HL-60/S4 treated with phorbol 12-myristate 13-acetate at 8.2 ng/mL for 4 days and 3 days (cell line): ENCODE measurements around the gene NPPA.
"Not testable (repeated sequence)": the region's sequence is repeated elsewhere in the genome, so short reads cannot be mapped to it uniquely, and the experiment has no call there.

Experiments
- in situ Hi-C: fragments of 300-500 bp; cut with MboI; formaldehyde crosslinking; loops from 2 replicates; pipeline ENCODE4 v1.15.0; 2022; ENCODE audit warnings: low sequenced_read_pairs

The NPPA gene

GRCh38 chr1:11823366-11824137 lies 24.0 kb downstream of the NPPA start:
- in situ Hi-C loops: no loop called here

DNA sequence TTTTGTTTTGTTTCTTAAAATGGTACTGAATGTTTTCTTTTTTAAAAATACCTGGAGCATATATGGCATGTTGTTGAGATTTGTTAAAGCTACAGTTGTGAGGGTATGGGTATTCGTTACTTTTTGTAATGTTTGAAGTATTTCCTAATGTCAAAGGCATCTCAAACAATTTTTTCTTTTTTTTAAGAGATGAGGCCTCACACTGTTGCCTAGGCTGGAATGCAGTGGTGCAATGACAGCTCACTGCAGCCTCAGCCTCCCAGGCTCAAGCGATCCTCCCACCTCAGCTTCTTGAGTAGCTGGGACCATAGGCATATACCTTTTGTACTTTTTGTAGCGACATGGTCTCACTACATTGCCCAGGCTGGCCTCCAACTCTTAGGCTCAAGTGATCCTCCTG lies 25.5 kb downstream of the NPPA start:
- in situ Hi-C loops: no loop called here

- in situ Hi-C loops: no loop called here
These were observed 30.4 kb downstream of the NPPA start for GRCh38 chr1:11817192-11817591.

GRCh38 chr1:11813021-11813420 lies 34.6 kb downstream of the NPPA start:
- in situ Hi-C loops: no loop called here

- in situ Hi-C loops: no loop called here
These were observed 40.5 kb downstream of the NPPA start for GRCh38 chr1:11807133-11807532.

- in situ Hi-C loops: no loop called here
These were observed 41.2 kb downstream of the NPPA start for GRCh38 chr1:11806307-11806936.

DNA sequence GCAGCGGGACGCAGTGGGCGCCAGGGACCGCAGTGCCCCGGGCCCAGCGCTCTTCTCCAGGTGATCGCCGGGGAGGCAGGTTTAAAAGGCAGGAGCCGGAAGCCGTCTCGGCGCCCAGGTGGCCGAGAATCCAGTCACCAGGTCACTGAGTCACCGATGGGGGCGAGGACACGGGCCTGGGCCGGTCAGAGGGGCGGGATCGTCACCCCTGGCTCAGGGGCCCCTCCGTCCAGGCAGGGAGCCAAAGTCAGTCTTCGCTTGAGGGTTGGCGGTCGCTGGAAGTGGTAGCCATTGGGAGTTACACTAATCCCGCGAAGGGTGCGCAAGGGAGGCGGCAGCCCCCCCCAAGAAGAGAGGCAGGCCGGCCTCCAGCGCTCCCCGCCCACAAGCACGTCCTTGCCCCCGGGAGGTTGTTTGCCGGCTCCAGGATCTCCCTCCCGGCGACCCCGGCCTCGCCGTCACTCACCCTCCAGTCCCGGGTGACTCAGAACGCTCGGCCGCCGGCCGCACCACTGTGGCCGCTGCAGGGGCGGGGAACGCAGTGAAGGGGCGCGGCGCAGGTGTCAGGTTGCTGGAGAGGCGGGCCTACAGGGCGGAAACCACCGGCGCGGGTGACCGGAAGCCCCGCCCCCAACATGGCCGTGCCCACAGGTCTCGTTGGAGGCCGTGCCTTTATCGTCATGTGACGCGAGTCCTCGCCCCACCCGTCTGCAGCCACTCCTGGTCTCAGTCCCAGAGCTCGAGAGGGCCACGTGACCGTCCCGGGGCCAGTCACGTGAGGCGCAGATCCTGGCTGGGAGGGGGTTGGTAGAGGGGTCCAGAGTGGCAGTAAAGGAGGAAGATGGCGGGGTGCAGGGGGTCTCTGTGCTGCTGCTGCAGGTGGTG lies 41.9 kb downstream of the NPPA start, which contains the start of the genes CLCN6 and MTHFR:
TSS of gene CLCN6 (plus strand) at position 770 of the 885 bp plus-strand sequence. CDS start at position 842, 72 bp downstream.
TSS of gene MTHFR (minus strand) at position 543 of the 885 bp plus-strand sequence. CDS start 2,848 bp downstream, outside the sequence.
- in situ Hi-C loops: no loop called here

GRCh38 chr1:11804666-11805421 lies 42.7 kb downstream of the NPPA start:
- in situ Hi-C loops: no loop called here

DNA sequence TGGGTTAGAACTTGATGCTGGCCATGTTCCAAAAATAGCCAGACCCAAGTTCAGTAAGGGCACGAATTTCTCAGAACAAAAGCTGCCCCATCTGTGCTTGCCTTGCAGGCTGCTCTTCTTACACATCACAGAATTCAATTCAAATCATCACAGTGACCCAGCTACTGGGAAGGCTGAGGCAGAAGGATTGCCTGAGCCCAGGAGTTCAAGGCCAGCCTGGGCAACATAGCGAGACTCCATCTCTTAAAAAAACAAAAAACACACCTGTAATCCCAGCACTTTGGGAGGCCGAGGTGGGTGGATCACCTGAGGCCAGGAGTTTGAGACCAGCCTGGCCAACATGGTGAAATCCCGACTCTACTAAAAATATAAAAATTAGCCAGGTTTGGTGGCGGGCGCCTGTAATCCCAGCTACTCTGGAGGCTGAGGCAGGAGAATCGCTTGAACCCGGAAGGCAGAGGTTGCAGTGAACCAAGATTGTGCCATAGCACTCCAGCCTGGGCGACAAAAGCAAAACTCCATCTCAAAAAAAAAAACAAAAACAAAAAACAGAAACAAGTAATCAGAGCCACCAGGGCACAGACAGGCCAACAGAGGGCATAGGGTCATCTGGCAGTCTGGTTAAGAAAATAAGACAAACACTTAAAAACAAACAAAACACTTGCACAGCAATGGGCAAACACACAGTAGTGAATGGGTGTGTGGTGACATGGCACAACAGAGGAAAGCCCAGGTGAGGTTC lies 43.5 kb downstream of the NPPA start:
- in situ Hi-C loops: not testable (repeated sequence)

GRCh38 chr1:11802973-11803885 lies 44.4 kb downstream of the NPPA start:
- in situ Hi-C loops: no loop called here

DNA sequence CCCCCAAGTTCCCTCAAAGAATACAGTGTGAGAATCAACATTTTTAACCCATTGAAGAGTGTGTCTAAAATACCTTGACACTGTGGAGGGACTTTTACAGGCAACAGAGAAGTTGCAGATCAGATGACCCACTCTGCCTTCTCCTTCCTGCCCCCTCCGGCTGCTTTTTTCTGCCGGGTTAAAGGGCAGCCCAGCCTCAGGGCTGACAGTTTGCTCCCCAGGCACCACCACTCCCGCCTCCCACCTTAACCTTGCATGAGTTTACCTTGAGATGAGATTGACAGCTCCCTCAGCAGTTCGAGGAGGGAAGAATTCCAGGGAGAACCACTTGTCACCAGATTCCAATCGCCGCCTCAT lies 45.0 kb downstream of the NPPA start:
- in situ Hi-C loops: no loop called here

- in situ Hi-C loops: no loop called here
These were observed 46.7 kb downstream of the NPPA start for GRCh38 chr1:11800756-11801433.

GRCh38 chr1:11800391-11800755 lies 47.2 kb downstream of the NPPA start:
- in situ Hi-C loops: no loop called here

DNA sequence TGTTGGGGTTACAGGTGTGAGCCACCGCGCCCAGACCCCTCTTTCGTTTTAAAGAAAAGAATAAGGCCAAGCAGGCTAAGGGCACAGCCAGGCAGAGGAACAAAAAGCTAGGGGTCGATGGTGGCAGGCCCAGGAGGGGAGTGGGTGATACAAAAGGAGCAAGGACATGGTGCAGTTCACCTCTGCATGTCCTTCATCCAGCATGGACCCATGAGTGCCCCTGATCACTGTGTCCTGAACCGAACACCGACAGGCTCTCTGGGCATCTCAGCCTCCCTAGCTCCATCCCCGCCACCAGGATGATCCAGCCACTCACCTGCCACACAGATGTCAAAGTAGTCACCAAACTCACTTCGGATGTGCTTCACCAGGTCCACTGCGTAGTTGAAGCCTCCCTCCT lies 47.7 kb downstream of the NPPA start:
- in situ Hi-C loops: no loop called here

GRCh38 chr1:11799099-11799498 lies 48.5 kb downstream of the NPPA start:
- in situ Hi-C loops: no loop called here

DNA sequence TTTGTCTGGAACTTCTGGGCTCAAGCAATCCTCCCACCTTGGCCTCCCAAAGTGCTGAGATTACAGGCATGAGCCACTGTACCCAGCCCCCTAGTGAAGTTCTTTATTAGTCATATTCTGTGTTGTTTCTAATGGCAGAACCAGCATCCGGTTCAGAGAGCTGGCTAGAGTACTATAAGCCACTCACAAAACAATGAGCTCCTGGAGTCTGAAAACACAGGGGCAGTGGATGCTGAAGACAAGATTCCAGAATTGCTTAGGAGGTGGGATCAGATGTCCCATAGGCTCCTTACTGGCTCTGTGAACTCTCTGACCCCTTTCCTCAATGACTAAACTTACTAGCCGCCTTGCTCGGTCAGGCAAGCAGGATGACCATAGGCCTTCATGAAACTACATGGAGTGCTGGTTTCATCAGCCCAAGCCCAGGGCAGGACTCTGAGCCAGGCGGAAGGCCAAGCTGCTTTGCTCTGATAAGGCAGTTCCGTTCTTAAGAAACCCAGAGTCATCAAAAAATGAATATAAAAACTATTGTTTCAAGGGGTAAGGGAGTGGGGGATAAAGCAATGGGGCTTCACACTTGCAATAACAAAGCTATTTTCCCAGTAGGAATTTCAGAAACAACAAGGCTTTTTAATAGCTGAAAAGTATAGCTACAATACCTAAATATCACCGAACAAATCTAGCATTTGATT lies 49.9 kb downstream of the NPPA start:
- in situ Hi-C loops: no loop called here

- in situ Hi-C loops: no loop called here
These were observed 51.4 kb downstream of the NPPA start for GRCh38 chr1:11796036-11796828.
